Measurements from ENCODE around the gene ABCB1. TPM values are rescaled to one million over a fixed set of nuclear protein-coding genes. Genes with fewer than 3 reads are reported as not detected.

Gene ABCB1
- total and polyA plus RNA-seq, 9 of the 15 experiments (the other 6 are each of a cell fraction or from before 2014, with no cell fraction given): 0.03 to 0.86 (median 0.52) TPM

- intact Hi-C loops (cut with micrococcal nuclease): no loop called here
These were observed 7.7 kb upstream of the ABCB1 start for GRCh38 chr7:87608431-87608830.

More at GRCh38 chr7:87608431-87608830, 7.7 kb upstream of the ABCB1 start:
- no peak for TF ChIP-seq CREBBP (IDR thresholded peaks at IDR 0.05; ENCODE audit: low read depth, low read length)
- no peak for TF ChIP-seq CTCFL (IDR thresholded peaks at IDR 0.05; ENCODE audit: borderline replicate concordance, insufficient read depth, low read depth, low read length, poor library complexity, severe bottlenecking)
- no peak for TF ChIP-seq ZNF79 (CRISPR knock-in tag; IDR thresholded peaks at IDR 0.05; ENCODE audit: low read depth)
- TF ChIP-seq MAZ (CRISPR knock-in tag; conservative IDR thresholded peaks at IDR 0.05 in 1 of 2, IDR thresholded peaks at IDR 0.05 in 1 of 2): no peak
- no peak for TF ChIP-seq LEF1 (IDR thresholded peaks at IDR 0.05)
- no peak for TF ChIP-seq SOX6 (IDR thresholded peaks at IDR 0.05)
- TF ChIP-seq ESRRA (IDR thresholded peaks at IDR 0.05; ENCODE audit: borderline replicate concordance, low read depth): no peak
- no peak for TF ChIP-seq CBFB (CRISPR knock-in tag; IDR thresholded peaks at IDR 0.05)
- H3K9me1 ChIP-seq (ENCODE audit: control insufficient read depth, insufficient read depth, low read length): no peaks in the 10 kb centered on the region
- no peaks in the 10 kb centered on the region; the same call in 1 of the 2 replicates for H3K9me3 ChIP-seq (replicated peaks; ENCODE audit: control insufficient read depth, insufficient read depth, low read depth, low read length)
- no peaks in the 10 kb centered on the region for H3K36me3 ChIP-seq (ENCODE audit: control insufficient read depth, insufficient read depth, low read length)
- in situ Hi-C loops (cut with MboI): no loop called here
- FAIRE-seq (no peak), DNase-seq (ENCODE audit: extremely low read depth in 1 of 4, low spot score in 3 of 4) (no peak), ATAC-seq (no peak)
- no peak overlapping the region for H3K4me3 ChIP-seq
- POLR2A ChIA-PET: no interaction called here
- no peaks in the 10 kb centered on the region for H4K20me1 ChIP-seq (replicated peaks; ENCODE audit: control insufficient read depth, insufficient read depth, low read length)
- no TSS peak for BruUV-seq (replicated peaks)
- no peaks in the 10 kb centered on the region for H3K79me2 ChIP-seq (ENCODE audit: control insufficient read depth, insufficient read depth, low read length)
- no peak overlapping the region for H2AFZ ChIP-seq (ENCODE audit: low read depth, low read length)
- no peak overlapping the region for H3K4me2 ChIP-seq (ENCODE audit: insufficient read depth, low read length)
- CTCF ChIA-PET (ENCODE audit: low intra/inter-chr PET ratio): no interaction called here
- no peaks in the 10 kb centered on the region for H3K4me1 ChIP-seq (replicated peaks in 1 of 2; ENCODE audit: control insufficient read depth in 2 of 2, insufficient read depth in 2 of 2, low read length in 2 of 2)
- H3K9ac ChIP-seq (ENCODE audit: insufficient read depth in 1 of 2, low read depth in 2 of 2, low read length in 2 of 2): no peak overlapping the region
- no peak overlapping the region for H3K27ac ChIP-seq (ENCODE audit: extremely low read depth, low read depth, low read length)
- WGBS (ENCODE audit: insufficient coverage, low coverage, missing lambda C conversion rate): 2% methylated on average over 3 of the region's 3 CpGs
- H3K27me3 ChIP-seq (ENCODE audit: control insufficient read depth in 2 of 2, insufficient read depth in 2 of 2, low read length in 2 of 2): no peaks in the 10 kb centered on the region

All from K562 (cell line).